KMS-11 (cell line): Measurements from ENCODE around the gene USF2.

Experiments used
- H2AFZ ChIP-seq: fragments of 200-600 bp; sonication (generic); 2 replicates; pipeline ENCODE4 v1.6.1; 2016; ENCODE audit warnings: antibody characterized with exemption, mixed run types, low read depth
- H3K27ac ChIP-seq: fragments of 200-600 bp; sonication (generic); 2 replicates; pipeline ENCODE4 v1.6.1; 2016; ENCODE audit warnings: mild to moderate bottlenecking, mixed run types
- H3K27me3 ChIP-seq: fragments of 200-600 bp; sonication (generic); 2 replicates; pipeline ENCODE4 v1.6.1; 2017; ENCODE audit warnings: mild to moderate bottlenecking, low read depth, mixed run types, moderate library complexity; ENCODE audit not compliant: insufficient read depth
- H3K36me3 ChIP-seq: fragments of 200-600 bp; sonication (generic); 2 replicates; pipeline ENCODE4 v1.6.1; 2017; ENCODE audit warnings: mild to moderate bottlenecking, mixed run types; ENCODE audit not compliant: insufficient read depth
- H3K4me1 ChIP-seq: fragments of 200-600 bp; sonication (generic); 2 replicates; pipeline ENCODE4 v1.6.1; 2016; ENCODE audit warnings: mild to moderate bottlenecking, low read depth, mixed run types; ENCODE audit not compliant: poor library complexity, severe bottlenecking
- H3K4me2 ChIP-seq: fragments of 200-600 bp; sonication (generic); 2 replicates; pipeline ENCODE4 v1.7.0; 2016; ENCODE audit warnings: mild to moderate bottlenecking, mixed run types
- H3K4me3 ChIP-seq: fragments of 200-600 bp; sonication (generic); IDR thresholded peaks from 2 replicates; pipeline ENCODE4 v1.6.1; 2017; ENCODE audit warnings: low read depth, low read length, mixed read lengths; ENCODE audit not compliant: insufficient read depth
- H3K79me2 ChIP-seq: fragments of 200-600 bp; sonication (generic); 2 replicates; pipeline ENCODE4 v1.6.1; 2016; ENCODE audit warnings: low read depth, mixed run types; ENCODE audit not compliant: insufficient read depth
- H3K9ac ChIP-seq: fragments of 200-600 bp; sonication (generic); 2 replicates; pipeline ENCODE4 v1.6.1; 2016; ENCODE audit warnings: mild to moderate bottlenecking, mixed run types
- H4K20me1 ChIP-seq: fragments of 200-600 bp; sonication (generic); 2 replicates; pipeline ENCODE4 v1.6.1; 2016; ENCODE audit warnings: mild to moderate bottlenecking, mixed run types; ENCODE audit not compliant: insufficient read depth
- TF ChIP-seq, protein P1 (sequence below): fragments of 200-600 bp; sonication (generic); conservative IDR thresholded peaks from 2 replicates; pipeline ENCODE4 v1.6.1; 2017; ENCODE audit warnings: low read depth, mild to moderate bottlenecking, antibody characterized with exemption, low read length, moderate library complexity, mixed read lengths

Gene USF2

DNA sequence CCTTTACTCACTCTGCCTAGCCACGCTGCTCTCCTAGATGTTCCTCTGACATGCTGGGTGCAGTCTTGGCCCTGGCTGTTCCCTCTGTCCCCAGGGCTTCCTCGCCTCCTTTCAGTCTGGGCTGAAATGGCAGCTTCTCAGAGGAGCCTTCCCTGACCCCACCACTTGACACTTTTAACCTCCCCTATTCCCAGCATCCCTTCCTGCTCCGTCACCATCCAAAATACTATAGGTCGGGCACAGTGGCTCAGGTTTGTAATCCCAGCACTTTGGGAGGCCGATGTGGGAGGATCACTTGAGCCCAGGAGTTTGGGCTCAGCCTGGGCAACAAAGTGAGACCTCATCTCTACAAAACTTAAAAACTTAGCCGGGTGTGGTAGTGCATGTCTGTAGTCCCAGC, 42.8 kb upstream of the USF2 start:
- H2AFZ ChIP-seq, result no peak overlapping the region
- TF ChIP-seq, protein P1, sequence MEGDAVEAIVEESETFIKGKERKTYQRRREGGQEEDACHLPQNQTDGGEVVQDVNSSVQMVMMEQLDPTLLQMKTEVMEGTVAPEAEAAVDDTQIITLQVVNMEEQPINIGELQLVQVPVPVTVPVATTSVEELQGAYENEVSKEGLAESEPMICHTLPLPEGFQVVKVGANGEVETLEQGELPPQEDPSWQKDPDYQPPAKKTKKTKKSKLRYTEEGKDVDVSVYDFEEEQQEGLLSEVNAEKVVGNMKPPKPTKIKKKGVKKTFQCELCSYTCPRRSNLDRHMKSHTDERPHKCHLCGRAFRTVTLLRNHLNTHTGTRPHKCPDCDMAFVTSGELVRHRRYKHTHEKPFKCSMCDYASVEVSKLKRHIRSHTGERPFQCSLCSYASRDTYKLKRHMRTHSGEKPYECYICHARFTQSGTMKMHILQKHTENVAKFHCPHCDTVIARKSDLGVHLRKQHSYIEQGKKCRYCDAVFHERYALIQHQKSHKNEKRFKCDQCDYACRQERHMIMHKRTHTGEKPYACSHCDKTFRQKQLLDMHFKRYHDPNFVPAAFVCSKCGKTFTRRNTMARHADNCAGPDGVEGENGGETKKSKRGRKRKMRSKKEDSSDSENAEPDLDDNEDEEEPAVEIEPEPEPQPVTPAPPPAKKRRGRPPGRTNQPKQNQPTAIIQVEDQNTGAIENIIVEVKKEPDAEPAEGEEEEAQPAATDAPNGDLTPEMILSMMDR, result no peak
- no peak overlapping the region for H3K27ac ChIP-seq
- H3K4me3 ChIP-seq, result no peak overlapping the region
- no peak overlapping the region for H3K9ac ChIP-seq
- H3K79me2 ChIP-seq, result no peaks in the 10 kb centered on the region
- H3K4me2 ChIP-seq, result no peak overlapping the region
- H4K20me1 ChIP-seq, result no peaks in the 10 kb centered on the region
- H3K36me3 ChIP-seq, result no peaks in the 10 kb centered on the region
- H3K27me3 ChIP-seq, result no peaks in the 10 kb centered on the region
- no peaks in the 10 kb centered on the region for H3K4me1 ChIP-seq

DNA sequence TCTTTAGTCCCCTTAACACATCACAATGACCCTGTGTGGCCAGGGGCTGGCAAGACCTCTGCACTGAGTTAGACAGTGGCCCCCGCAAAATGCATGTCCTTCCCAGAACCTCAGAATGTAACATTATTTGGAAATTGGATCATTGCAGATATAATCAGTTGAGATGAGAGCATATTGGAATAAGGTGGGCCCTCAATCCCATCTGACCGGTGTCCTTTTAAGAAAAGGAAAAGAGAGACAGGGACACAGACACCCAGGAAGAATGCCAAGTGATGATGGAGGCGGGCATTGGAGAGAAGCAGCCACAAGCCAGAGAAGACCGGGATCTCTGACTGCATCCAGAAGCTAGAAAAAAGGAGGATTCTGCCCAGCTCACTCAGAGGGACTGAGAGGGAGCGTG, 42.0 kb upstream of the USF2 start:
- Histone ChIP-seq H3K4me1 (no peaks in the 10 kb centered on the region), H3K4me2 (no peak overlapping the region), H3K36me3 (no peaks in the 10 kb centered on the region), H3K27me3 (no peaks in the 10 kb centered on the region), H3K79me2 (no peaks in the 10 kb centered on the region), H3K9ac (no peak overlapping the region), H4K20me1 (no peaks in the 10 kb centered on the region), H3K4me3 (no peak overlapping the region), H2AFZ (no peak overlapping the region), H3K27ac (no peak overlapping the region)
- TF ChIP-seq, protein P1, result no peak

DNA sequence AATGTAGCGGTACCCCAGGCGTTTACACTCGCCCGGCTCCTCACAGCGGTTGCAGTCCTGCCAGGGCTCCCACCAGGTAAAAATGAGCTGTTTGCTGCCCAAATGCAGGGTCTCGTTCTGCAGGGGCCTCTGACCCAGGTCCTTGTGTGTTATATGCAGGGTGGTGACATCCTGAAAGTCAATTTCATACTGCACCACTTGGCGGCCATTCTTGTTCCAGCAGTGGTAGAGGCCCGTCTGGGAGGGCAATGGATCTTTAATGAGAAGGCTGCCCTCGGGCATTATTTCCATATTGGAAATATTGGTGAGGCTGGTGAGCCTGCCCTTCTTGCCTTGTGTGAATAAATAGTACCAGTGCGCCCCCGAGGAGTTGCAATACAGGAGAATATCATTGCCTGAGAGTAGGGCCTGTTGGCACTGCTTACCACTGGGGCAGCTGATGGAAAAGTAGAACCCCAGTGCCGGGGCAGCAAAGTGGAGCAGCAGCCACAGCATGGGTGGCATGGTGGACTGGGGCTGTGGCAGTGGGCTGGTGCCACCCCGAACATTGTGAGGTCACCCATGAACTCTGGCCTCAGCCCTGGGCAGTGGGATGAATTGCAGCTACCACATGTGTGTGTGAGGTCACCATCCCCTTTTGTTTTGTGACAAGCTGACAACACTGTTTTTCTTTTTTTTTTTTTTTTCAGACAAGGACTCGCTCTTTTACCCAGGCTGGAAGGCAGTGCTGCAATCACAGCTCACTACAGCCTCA, 40.4 kb upstream of the USF2 start, which contains the start of gene FAM187B:
TSS of gene FAM187B (minus strand) at position 563 of the 754 bp plus-strand sequence. CDS start at position 504, 59 bp downstream.
- no peak within 1 kb of the TSS for H3K4me3 ChIP-seq
- no peaks in the 10 kb centered on the region for H3K4me1 ChIP-seq
- TF ChIP-seq, protein P1, result no peak
- H3K36me3 ChIP-seq, result no peaks in the 10 kb centered on the region
- H2AFZ ChIP-seq, result no peak within 1 kb of the TSS
- H3K27ac ChIP-seq, result no peak within 1 kb of the TSS
- no peaks in the 10 kb centered on the region for H4K20me1 ChIP-seq
- H3K79me2 ChIP-seq, result no peaks in the 10 kb centered on the region
- H3K4me2 ChIP-seq, result no peak within 1 kb of the TSS
- no peak within 1 kb of the TSS for H3K9ac ChIP-seq
- no peaks in the 10 kb centered on the region for H3K27me3 ChIP-seq

DNA sequence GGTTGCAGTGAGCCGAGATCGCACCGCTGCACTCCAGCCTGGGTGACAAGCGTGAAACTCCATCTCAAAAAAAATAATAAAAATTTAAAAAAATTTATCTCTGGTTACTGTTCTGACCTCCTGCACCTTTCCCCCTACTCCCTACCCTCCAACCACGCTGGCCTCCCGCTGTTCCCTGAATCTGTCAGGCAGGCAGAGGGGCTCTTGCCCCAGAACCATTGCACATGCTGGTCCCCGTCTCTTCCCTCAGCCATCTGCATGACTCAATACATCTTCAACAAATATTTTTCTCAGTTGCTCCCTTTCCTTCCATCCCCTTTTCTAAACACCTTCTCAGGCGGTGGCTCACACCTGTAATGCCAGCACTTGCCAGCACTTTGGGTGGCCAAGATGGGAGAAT, 39.2 kb upstream of the USF2 start:
- no peak overlapping the region for H3K4me2 ChIP-seq
- H3K36me3 ChIP-seq, result no peaks in the 10 kb centered on the region
- no peak overlapping the region for H2AFZ ChIP-seq
- H3K27ac ChIP-seq, result no peak overlapping the region
- H3K27me3 ChIP-seq, result no peaks in the 10 kb centered on the region
- TF ChIP-seq, protein P1, result no peak
- no peak overlapping the region for H3K9ac ChIP-seq
- no peaks in the 10 kb centered on the region for H3K79me2 ChIP-seq
- no peak overlapping the region for H3K4me3 ChIP-seq
- H4K20me1 ChIP-seq, result no peaks in the 10 kb centered on the region
- H3K4me1 ChIP-seq, result no peaks in the 10 kb centered on the region
